GM12878 (cell line): ENCODE data around the gene DDX24. TPM values are rescaled to one million over a fixed set of nuclear protein-coding genes. Genes with fewer than 3 reads are reported as not detected.

Experiments
- ATAC-seq: fragments of 200-7000 bp; cut with Tn5 transposase; 3 replicates; pipeline ENCODE4 v1.9.1; 2020; ENCODE audit warnings: mild to moderate bottlenecking, moderate library complexity
- BruUV-seq: library from RNA; stranded (reverse); fragments of 400-500 nt; replicated peaks from 2 replicates; lab custom pipeline; 2021; lab: Mats Ljungman, UMichigan
- CTCF ChIA-PET: fragments of 300-600 bp; sonication (Branson Sonifier 250); formaldehyde crosslinking; extraction: SDS; loops from one replicate; lab custom pipeline; 2021; ENCODE audit warnings: inconsistent platforms; lab: Yijun Ruan, JAX
- POLR2A ChIA-PET: fragments of 350-600 bp; formaldehyde crosslinking; extraction: SDS; loops from one replicate; lab custom pipeline; 2021; ENCODE audit warnings: inconsistent platforms; lab: Charles Lee
- RAD21 ChIA-PET: fragments of 300-600 bp; sonication (Branson Sonifier 250); formaldehyde crosslinking; loops from one replicate; lab custom pipeline; 2023; ENCODE audit warnings: antibody characterized with exemption; ENCODE audit not compliant: unreplicated experiment; lab: Charles Lee
- SMC1A ChIA-PET: fragments of 300-600 bp; sonication (Branson Sonifier 250); formaldehyde crosslinking; loops from one replicate; lab custom pipeline; 2023; ENCODE audit not compliant: unreplicated experiment, uncharacterized antibody; lab: Charles Lee
- DNase-seq: peaks from one replicate; pipeline ENCODE4 v3.0.0-alpha.2; 2011; ENCODE audit warnings: low read depth, low spot score
- FAIRE-seq: peaks from 3 replicates; lab custom pipeline; 2011; peaks lifted over from hg19 to GRCh38; lab: Jason Lieb, UNC
- H2AFZ ChIP-seq: 2 replicates; pipeline ENCODE4 v1.6.0; 2011; ENCODE audit warnings: low read depth, low read length, control low read depth; ENCODE audit not compliant: control insufficient read depth
- H3K27ac ChIP-seq: 2 replicates; pipeline ENCODE4 v1.5.1; 2011; ENCODE audit warnings: control low read depth; ENCODE audit not compliant: control insufficient read depth, insufficient read depth
- H3K27me3 ChIP-seq, 2 experiments: replicated peaks in 1 of 2; 2 replicates each; pipeline versions ENCODE4 v1.6.0 to v1.6.1; 2011; ENCODE audit warnings: low read length in 1 of 2; ENCODE audit not compliant: control insufficient read depth in 2 of 2, insufficient read depth in 2 of 2
- H3K36me3 ChIP-seq, 2 experiments: 2 replicates each; pipeline ENCODE4 v1.5.1; 2011; ENCODE audit warnings: low read length in 1 of 2; ENCODE audit not compliant: control insufficient read depth in 2 of 2, insufficient read depth in 2 of 2
- H3K4me1 ChIP-seq: 2 replicates; pipeline ENCODE4 v1.6.1; 2011; ENCODE audit warnings: mild to moderate bottlenecking, low read length, moderate library complexity, mixed read lengths; ENCODE audit not compliant: control insufficient read depth, insufficient read depth
- H3K4me2 ChIP-seq: 2 replicates; pipeline ENCODE4 v1.6.0; 2011; ENCODE audit warnings: control low read depth; ENCODE audit not compliant: control insufficient read depth, insufficient read depth
- H3K4me3 ChIP-seq: fragments of 200-600 bp; sonication (generic); 2 replicates; pipeline ENCODE4 v1.5.1; 2016
- H3K79me2 ChIP-seq: 2 replicates; pipeline ENCODE4 v1.6.0; 2011; ENCODE audit warnings: low read length; ENCODE audit not compliant: control insufficient read depth, insufficient read depth
- H3K9ac ChIP-seq: 2 replicates; pipeline ENCODE4 v1.8.0; 2011; ENCODE audit warnings: low read length, control low read depth, mixed read lengths; ENCODE audit not compliant: control insufficient read depth, insufficient read depth
- H3K9me3 ChIP-seq: replicated peaks from 3 replicates; pipeline ENCODE4 v1.5.1; 2011; ENCODE audit warnings: mild to moderate bottlenecking, low read length; ENCODE audit not compliant: control insufficient read depth, insufficient read depth
- H4K20me1 ChIP-seq: 2 replicates; pipeline ENCODE4 v1.6.0; 2011; ENCODE audit not compliant: control insufficient read depth, insufficient read depth
- ASH2L ChIP-seq: fragments of 300-600, 200-600 bp; sonication (generic); IDR thresholded peaks from 2 replicates; pipeline ENCODE4 v1.6.1; 2017; ENCODE audit warnings: low read depth, mild to moderate bottlenecking, borderline replicate concordance
- ATF7 ChIP-seq: fragments of 450-650 bp; IDR thresholded peaks from 2 replicates; pipeline ENCODE4 v1.6.1; 2016; ENCODE audit warnings: low read depth, mild to moderate bottlenecking
- CHD1 ChIP-seq: IDR thresholded peaks from 2 replicates; pipeline ENCODE4 v1.6.1; 2012; ENCODE audit warnings: low read depth, low read length, improper control_type of control experiment
- JUNB ChIP-seq: IDR thresholded peaks from 2 replicates; pipeline ENCODE4 v1.6.1; 2016; ENCODE audit warnings: antibody characterized with exemption, mild to moderate bottlenecking
- LARP7 ChIP-seq: fragments of 450-650 bp; IDR thresholded peaks from 2 replicates; pipeline ENCODE4 v1.6.1; 2017; ENCODE audit warnings: mild to moderate bottlenecking
- MLLT1 ChIP-seq: fragments of 450-650 bp; IDR thresholded peaks from 2 replicates; pipeline ENCODE4 v1.6.1; 2016; ENCODE audit warnings: mild to moderate bottlenecking
- MTA2 ChIP-seq: fragments of 450-650 bp; IDR thresholded peaks from 2 replicates; pipeline ENCODE4 v1.6.1; 2016; ENCODE audit warnings: low read depth, mild to moderate bottlenecking, moderate library complexity
- SMAD1 ChIP-seq: fragments of 450-650 bp; IDR thresholded peaks from 2 replicates; pipeline ENCODE4 v1.6.1; 2018; ENCODE audit warnings: mild to moderate bottlenecking, low read depth; ENCODE audit not compliant: partially characterized antibody
- SUPT20H ChIP-seq: IDR thresholded peaks from 2 replicates; pipeline ENCODE4 v1.6.1; 2011; ENCODE audit warnings: low read depth, mild to moderate bottlenecking, low read length, moderate library complexity, borderline replicate concordance; ENCODE audit not compliant: control insufficient read depth
- WGBS: methylation state at CpG from one replicate; pipeline ENCODE4 v1.1.6; 2016; ENCODE audit warnings: low lambda C conversion rate; ENCODE audit not compliant: insufficient replicate concordance, insufficient coverage; ENCODE audit errors: missing lambda C conversion rate; 5-methylcytosine and 5-hydroxymethylcytosine counted together
- in situ Hi-C: fragments of 300-500 bp; cut with MboI; formaldehyde crosslinking; loops from 9 replicates; pipeline ENCODE4 v1.14.3; 2018; ENCODE audit warnings: mixed read lengths
- intact Hi-C: fragments of 100-400 bp; cut with micrococcal nuclease; formaldehyde crosslinking; loops from one replicate; pipeline ENCODE4 v1.14.2; 2022; ENCODE audit not compliant: unreplicated experiment
- polyA plus RNA-seq, 11 experiments: library from polyadenylated mRNA; depleted of rRNA in 4 of 11; unstranded in 6 of 11; stranded (reverse) in 5 of 11; fragments of >200 nt; fragmentation: Nextera tagmentation in 4 of 11; fragmentation: Illumina TruSeq in 1 of 11; extraction: Ambion mirVana in 4 of 11; extraction: Trizol in 1 of 11; gene quantifications; 1 replicate in 1 of 11; 2 replicates in 10 of 11; pipeline versions ENCODE4 v1.2.1 to v1.2.3, GENCODE V29; 2011 to 2016; ENCODE audit warnings: inconsistent platforms in 2 of 11, missing spikeins in 2 of 11, low read depth in 1 of 11
- total RNA-seq, 4 experiments: library from RNA; depleted of rRNA in 3 of 4; stranded (reverse); fragments of >200 nt in 3 of 4; fragmentation: Illumina TruSeq in 1 of 4; extraction: Trizol in 1 of 4; gene quantifications; 2 replicates each; pipeline versions ENCODE4 v1.2.1 to v1.2.3, GENCODE V29; 2013 to 2021

The DDX24 gene
- total and polyA plus RNA-seq, 10 of the 15 experiments (the other 5 are each of a cell fraction or from before 2014, with no cell fraction given): 137 to 266 (median 184) TPM

DNA sequence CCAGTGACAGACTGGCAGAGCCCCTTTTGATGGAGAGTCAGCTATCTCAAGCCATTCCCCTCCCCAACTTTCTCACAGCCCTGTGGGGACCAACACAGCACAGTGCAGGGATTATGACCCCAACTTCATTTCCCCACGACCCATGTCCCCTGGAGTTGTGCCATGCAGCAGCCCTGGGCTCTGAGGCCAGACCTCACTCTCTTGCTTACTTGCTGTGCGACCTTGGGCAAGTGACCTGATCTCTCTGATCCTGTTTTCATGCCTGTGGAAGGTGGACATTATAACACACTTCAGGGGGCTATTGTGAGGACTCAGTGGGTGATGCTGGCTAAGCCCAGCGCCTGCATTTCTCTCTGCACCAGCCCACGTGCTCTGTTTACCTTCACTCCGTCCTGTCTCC, 40.8 kb downstream of the DDX24 start:
- 34% methylated on average over 5 of the region's 5 CpGs for WGBS
- no peak for TF ChIP-seq LARP7
- no peak for TF ChIP-seq SUPT20H
- TF ChIP-seq ASH2L: no peak
- no peak for TF ChIP-seq MTA2
- TF ChIP-seq SMAD1: no peak
- no peak for TF ChIP-seq ATF7
- no peak for TF ChIP-seq CHD1
- TF ChIP-seq MLLT1: no peak
- no peak for TF ChIP-seq JUNB
- FAIRE-seq (no peak), DNase-seq (no peak), ATAC-seq (no peak)
- ChIA-PET SMC1A (no interaction called here), CTCF (interaction anchor here (6.1 to 8.5 kb wide), 2 partner anchors 92 to 100 kb away, joined by 63 to 221 read pairs; no protein-coding TSS in a partner anchor), RAD21 (no interaction called here), POLR2A (no interaction called here)
- intact Hi-C loops: no loop called here
- Histone ChIP-seq H3K4me3 (no peak overlapping the region), H3K27ac (no peak overlapping the region), H3K79me2 (no peaks in the 10 kb centered on the region), H3K4me1 (no peaks in the 10 kb centered on the region), H2AFZ (no peak overlapping the region), H3K36me3 (peaks cover 0 to 3% of the 10 kb centered on the region in 2 experiments; a peak in 3 of 4 replicates), H3K9ac (no peak overlapping the region), H4K20me1 (no peaks in the 10 kb centered on the region), H3K4me2 (no peak overlapping the region), H3K27me3 (no peaks in the 10 kb centered on the region), H3K9me3 (no peaks in the 10 kb centered on the region)
- no TSS peak for BruUV-seq
- in situ Hi-C loops: no loop called here
